Skeletal muscle cell (primary cell): ENCODE measurements around the gene RAB40C.
A peak's percentile ranks its signal among the peaks of the same experiment; 100 is the strongest.

Source experiments
- DNase-seq: peaks from one replicate; pipeline ENCODE4 v3.0.0-alpha.2; 2010; ENCODE audit warnings: low read depth
- H3K4me3 ChIP-seq: 2 replicates; pipeline ENCODE4 v1.5.1; 2011; ENCODE audit warnings: low read depth, mild to moderate bottlenecking, control low read depth, low read length, moderate library complexity

RAB40C gene

DNA sequence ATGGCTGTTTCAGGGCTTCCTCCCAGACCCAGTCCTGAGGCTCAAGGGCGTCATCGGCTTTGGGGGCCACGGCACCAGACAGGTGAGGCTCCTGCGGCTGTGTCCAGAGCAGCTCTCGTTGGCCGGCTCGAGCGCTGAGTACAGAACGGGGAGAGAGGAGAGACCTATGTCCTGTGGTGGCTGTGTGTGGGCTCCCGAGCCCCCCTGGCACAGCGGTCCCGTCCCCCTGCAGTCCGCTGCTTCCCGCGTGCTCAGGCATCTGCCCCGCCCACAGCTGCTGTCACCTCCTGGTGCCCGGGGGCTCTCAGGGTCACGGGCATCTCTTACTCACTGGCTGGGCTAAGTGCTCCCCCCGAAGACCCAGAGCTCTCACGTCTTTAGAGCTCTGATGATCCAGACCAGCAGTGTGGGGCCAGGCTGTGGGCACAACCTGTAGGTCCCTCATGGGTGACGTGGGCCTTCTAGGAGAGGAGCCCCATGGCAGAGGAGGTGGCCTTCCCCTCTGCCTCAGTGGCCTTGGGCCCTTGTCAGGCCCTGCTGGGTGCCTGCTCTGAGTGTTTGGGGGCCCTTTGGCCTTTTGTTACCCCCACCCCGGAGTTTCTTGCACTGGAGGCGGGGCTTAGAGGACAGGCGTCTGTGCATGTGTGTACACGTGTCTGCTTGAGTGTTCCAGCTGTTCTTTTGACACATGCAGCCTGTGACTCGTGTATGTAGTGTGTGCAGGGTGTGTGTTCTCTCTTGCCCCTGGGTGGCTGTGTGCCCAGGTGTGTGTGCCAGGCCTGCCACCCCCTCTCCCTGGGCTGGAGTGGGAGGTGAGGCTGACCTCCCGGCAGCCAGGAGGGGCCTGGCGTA, 62.8 kb downstream of the RAB40C start:
- DNase-seq: no peak
- H3K4me3 ChIP-seq: no peak overlapping the region

DNA sequence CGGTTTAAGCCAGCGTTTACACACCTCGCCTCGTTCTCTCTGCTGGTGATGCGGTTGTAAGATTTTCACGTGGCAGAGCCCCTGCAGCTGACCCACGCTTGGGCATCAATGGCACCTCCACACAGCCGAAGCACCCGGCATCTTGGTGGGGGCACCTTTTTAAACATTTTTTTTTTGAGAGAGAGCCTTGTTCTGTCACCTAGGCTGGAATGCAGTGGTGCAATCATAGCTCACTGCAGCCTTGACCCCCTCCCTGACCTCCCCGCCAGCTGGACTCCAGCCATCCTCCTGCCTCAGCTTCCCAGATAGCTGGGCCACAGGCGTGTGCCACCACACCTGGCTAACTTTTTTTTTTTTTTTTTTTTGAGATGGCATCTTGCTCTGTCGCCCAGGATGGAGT, 64.2 kb downstream of the RAB40C start:
- DNase-seq: no peak
- no peak overlapping the region for H3K4me3 ChIP-seq

GRCh38 chr16:657487-657886, 67.6 kb downstream of the RAB40C start:
- no peak for DNase-seq
- H3K4me3 ChIP-seq: no peak overlapping the region

- H3K4me3 ChIP-seq: no peak overlapping the region
- DNase-seq: no peak
Measured at GRCh38 chr16:658679-659571, 69.1 kb downstream of the RAB40C start.

DNA sequence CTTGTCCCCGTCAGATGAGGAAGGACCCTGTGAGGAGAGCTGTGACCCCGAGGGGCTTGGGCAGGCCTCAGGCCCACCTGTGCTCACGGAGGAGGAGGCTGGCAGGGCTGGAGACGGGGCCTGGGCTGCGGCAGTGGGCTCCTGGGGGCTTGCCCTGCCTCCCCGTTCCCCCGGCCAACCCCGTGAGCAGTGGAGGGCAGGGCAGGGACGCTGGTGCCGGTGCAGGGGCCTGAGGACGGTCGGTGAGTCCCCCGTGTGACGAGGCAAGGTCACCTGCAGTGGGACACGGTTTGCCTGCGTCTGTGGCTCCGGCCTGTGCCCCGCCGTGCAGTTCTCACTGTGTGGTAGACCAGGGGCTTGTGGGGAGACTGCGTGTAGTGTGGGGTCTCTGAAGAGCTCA, 69.8 kb downstream of the RAB40C start:
- no peak overlapping the region for H3K4me3 ChIP-seq
- no peak for DNase-seq

DNA sequence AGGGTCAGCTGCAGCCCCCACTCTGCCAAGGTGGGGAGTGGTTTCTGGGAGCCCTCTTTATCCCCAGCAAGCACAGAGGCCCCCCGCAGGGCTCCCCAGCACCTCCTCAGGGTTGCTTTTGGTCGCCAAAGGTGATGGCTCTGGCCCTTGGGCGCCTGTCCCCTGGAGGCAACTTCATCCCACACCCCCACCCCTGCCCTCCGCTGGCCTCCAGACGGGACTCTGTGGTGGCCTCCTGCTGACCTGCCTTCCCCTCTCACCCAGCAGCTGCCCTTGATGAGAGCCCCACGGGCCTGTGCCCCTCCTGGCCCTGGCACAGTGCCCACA, 70.2 kb downstream of the RAB40C start:
- H3K4me3 ChIP-seq: no peak overlapping the region
- DNase-seq: no peak

DNA sequence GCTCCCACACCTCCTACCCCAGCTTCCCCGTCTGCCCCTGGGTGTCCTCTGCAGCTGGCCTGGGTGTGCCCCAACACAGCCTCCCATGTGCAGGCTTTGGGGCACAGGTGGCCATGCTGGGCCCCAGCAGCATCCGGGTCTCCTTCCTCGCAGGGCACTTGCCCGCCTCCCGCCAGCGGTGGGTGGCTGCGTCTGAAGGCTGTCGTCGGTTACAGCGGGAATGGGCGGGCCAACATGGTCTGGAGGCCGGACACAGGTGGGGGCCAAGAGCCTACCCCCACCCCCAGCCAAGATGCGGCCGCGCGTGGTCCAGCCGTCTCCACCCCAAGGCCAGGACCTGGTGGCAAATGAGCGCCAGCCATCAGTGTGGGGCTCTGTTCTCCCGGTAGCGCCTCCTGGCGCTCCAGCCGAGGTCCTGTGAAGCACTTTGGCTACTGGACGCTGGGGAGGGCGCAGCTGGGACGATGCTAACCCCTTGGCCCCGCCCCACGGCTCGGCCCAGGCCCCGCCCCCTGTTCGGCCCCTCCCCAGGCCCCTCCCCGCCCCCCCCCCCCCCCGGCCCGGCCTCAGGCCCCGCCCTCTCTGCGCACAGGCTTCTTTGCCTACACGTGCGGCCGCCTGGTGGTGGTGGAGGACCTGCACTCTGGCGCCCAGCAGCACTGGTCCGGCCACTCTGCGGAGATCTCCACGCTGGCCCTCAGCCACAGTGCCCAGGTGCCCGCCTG, 70.8 kb downstream of the RAB40C start:
- peak; percentile 34 for DNase-seq
- no peak overlapping the region for H3K4me3 ChIP-seq

DNA sequence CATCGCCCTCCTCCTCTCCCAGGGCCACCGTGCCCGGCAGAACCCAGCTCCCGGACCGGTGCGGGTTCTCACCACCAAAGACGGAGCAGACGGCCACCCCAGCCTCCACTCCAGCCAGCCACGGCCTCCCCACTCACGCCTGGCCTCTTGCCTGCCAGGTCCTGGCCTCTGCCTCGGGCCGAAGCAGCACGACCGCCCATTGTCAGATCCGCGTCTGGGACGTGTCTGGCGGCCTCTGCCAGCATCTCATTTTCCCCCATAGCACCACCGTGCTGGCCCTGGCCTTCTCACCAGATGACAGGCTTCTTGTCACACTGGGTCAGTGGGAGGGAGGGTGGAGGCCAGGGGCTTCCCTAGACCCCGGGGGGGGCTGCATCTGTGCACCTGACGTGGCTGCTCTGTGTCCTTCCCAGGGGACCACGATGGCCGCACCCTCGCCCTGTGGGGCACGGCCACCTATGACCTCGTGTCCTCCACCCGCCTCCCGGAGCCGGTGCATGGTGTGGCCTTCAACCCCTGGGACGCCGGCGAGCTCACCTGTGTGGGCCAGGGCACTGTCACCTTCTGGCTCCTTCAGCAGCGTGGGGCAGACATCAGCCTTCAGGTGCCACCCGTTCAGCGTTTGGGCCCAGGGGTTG, 71.4 kb downstream of the RAB40C start:
- no peak for DNase-seq
- no peak overlapping the region for H3K4me3 ChIP-seq

DNA sequence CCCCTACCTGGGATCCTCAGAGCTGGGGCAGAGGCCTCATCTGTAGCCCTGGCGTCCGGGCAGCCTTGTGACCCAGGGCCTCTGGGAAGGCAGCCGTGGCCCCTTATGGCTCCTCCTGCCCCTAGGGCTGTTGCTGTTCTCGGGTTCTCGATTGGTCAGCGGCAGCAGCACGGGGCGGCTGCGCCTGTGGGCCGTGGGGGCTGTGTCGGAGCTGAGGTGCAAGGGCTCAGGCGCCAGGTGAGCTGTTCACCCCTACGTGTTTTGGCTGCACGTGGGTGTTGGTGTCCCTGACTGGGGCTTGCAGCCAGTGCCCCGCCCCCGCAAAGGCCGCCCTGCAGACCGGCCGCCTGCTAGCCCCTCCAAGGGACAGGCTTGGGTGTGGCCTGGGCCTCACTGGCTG, 72.2 kb downstream of the RAB40C start:
- DNase-seq: no peak
- H3K4me3 ChIP-seq: no peak overlapping the region

DNA sequence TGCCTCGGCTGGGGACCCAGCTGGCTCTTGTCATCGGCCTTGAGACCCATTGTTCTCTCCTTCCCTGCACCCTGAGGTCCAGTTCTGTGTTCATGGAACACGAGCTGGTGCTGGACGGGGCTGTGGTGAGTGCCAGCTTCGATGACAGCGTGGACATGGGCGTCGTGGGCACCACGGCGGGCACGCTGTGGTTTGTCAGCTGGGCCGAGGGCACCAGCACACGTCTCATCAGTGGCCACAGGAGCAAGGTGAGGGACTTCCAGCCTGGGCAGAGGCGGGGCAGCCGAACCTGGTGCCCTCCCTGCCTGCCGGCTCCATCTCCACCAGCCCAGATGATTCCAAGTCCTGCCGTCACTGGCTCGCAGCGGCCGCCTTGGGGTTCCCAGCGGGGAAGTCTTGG, 72.7 kb downstream of the RAB40C start:
- no peak overlapping the region for H3K4me3 ChIP-seq
- DNase-seq: no peak

DNA sequence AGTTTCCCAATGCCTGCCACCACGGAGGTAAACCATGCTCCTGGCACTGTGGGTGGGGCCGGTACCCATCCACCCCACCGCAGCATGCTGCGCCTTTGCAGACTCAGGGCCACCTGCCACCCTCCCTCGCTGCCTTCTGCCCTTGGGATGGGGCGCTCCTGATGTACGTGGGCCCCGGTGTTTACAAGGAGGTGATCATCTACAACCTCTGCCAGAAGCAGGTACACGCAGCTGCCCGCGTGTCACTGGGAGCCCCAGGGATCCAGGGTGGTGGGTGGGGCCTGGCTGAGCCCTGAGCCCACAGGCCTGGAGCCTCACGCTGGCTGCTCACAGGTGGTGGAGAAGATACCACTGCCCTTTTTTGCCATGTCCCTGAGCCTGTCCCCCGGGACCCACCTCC, 76.7 kb downstream of the RAB40C start:
- H3K4me3 ChIP-seq: no peak overlapping the region
- DNase-seq: no peak

DNA sequence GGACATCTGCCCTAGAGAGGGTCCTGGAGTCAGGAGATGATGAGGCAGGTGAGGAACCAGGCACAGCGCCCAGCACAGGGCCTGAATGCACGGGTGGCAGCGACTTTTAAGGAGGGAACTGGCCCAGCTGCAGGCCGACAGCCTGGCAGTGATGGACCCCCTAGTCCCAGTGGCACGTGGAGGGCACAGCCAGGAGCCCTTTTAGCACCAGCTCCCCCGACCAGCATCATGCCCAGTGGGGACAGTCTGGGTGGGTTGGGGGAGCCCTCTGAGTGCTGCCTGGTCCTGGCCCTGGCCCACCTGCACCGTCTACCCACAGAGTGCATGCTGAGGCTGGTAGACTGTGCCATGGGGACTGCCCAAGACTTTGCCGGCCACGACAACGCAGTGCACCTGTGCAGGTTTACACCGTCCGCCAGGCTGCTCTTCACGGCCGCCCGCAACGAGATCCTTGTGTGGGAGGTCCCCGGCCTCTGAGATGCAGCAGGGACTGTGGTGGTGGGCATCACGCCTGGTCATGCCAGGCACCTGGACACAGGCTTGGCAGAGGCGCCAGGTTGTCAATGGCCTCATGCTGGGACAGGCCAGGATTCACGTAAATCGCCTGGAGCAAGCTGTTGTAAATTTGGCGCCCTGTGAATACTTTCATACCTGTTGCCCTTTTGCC, 77.4 kb downstream of the RAB40C start:
- no peak overlapping the region for H3K4me3 ChIP-seq
- DNase-seq: no peak

DNA sequence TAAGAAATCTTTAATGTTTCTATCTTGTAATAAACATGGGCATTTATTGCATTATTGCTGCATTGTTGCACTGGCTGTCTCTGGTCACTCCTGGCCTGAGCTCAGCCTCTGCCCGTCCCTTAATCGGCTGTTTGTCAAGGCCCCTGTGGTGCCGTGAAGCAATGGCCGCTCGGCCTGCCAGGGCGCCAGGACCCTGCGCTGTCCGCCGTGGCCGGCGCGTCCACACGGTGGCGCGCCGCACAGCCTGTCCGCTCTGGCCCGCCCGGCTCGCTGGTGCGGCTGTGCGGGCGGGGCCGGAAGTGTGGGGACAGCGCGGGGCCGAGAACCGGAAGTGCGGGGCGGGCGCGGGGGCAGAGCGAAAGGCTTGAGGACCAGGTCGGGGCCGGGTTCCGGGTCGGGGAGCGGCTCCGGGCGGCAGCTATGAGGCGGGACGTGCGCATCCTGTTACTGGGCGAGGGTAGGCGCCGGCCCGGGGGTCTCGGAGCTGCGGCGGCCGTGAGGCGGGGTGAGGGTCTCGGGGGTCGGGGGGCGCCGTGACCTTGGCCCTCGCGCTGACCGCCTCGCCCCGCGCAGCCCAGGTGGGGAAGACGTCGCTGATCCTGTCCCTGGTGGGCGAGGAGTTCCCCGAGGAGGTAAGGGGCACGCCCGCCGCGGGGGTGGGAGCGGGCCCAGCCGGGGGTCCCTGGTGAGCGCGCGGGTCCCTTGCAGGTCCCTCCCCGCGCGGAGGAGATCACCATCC, 78.1 kb downstream of the RAB40C start, which contains the start of gene RHOT2:
Gene RHOT2 (plus strand): TSS at position 353 of the 739 bp plus-strand sequence. CDS start 68 bp downstream, at position 421.
- peak within 1 kb of the TSS; percentile 96 for H3K4me3 ChIP-seq
- peak; percentile 50 for DNase-seq

DNA sequence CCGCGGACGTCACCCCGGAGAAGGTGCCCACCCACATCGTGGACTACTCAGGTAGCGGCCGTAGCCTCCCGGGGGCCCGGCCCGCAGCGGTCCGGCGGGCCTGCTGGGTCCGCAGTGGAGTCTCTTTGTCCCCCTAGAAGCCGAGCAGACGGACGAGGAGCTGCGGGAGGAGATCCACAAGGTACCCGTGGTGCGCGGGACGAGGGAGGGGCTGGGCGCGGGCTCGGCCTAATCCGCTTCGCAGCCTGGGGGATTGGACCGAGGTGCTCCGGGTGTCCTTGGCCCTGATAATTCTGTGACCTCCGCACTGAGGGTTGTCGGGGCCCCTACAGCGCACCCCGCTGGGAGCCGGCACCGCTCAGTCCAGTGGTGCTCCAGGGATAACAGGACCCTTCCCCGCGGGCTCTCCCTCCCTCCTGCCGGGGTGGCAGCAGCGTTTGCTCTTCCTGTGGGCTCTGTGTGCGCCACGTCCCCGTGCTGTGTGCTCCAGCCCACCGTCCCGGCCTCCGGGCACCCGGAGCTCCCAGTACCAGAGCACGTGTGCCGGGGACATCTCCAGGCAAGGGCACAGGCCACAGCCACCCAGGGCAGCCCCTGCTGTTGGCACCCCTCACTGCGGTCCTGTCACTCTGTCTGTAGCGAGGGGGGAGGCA, 78.8 kb downstream of the RAB40C start:
- peak overlapping the region; percentile 96 for H3K4me3 ChIP-seq
- no peak for DNase-seq

DNA sequence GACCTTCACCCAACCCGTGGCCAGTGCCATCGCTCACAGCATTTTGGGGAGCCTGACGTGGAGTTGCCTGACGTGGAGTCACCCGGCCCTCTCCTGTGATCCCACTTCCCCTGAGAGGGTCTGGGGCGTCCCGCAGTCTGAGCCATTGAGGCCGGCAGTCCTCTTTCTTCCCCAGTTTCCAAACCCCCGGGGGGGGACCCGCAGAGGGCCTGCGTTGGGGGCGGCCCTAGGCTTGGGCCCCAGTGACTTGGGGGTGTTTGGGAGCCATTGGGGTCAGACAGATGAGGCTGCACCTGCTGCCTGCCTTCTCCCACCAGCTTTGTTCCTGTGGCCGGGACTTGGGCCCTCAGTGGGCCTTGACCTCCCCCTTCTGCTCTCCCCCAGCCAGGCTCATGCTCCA, 79.8 kb downstream of the RAB40C start:
- DNase-seq: no peak
- H3K4me3 ChIP-seq: no peak overlapping the region

DNA sequence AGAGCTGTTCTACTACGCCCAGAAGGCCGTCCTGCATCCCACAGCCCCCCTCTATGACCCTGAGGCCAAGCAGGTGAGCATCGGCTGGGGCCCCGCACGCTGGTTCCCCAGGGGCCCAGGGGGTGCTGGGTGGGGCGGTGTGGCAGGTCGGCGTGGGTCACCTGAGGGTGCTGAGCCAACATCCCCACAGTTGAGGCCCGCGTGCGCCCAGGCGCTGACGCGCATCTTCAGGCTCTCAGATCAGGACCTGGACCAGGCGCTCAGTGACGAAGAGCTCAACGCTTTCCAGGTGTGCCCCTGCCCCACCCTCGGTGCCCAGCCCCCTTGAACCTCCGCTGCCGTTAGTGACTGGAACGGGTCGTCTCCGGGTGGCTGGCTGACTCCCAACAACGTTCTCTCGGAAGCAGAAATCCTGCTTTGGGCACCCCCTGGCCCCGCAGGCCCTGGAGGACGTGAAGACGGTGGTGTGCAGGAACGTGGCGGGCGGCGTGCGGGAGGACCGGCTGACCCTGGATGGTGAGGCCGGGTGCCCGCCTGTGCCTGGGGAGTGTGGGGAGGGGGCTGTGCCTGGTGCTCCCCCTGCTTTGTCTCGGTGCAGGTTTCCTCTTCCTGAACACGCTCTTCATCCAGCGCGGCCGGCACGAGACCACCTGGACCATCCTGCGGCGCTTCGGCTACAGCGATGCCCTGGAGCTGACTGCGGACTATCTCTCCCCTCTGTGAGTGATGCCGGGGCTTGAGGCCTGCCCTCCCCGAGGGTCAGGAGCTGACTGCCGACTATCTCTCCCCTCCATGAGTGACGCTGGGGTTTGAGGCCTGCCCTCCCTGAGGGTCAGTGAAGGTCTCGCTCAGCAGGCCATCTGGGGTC, 80.9 kb downstream of the RAB40C start:
- no peak overlapping the region for H3K4me3 ChIP-seq

More for the DNA sequence above, 80.9 kb downstream of the RAB40C start:
- no peak for DNase-seq
